Breast epithelium (tissue), 3 donors: ENCODE data around the gene POLA2.

Experiments
- CTCF ChIP-seq, 3 donors: fragments of 450-650 bp; IDR thresholded peaks; one replicate each; pipeline ENCODE4 v1.5.1; 2016 to 2017; ENCODE audit warnings: antibody characterized with exemption in 3 of 3, mild to moderate bottlenecking in 3 of 3, moderate library complexity in 3 of 3
- POLR2A ChIP-seq: fragments of 450-650 bp; IDR thresholded peaks from one replicate; pipeline ENCODE4 v1.6.1; 2016; ENCODE audit warnings: antibody characterized with exemption, mild to moderate bottlenecking, moderate library complexity
- POLR2AphosphoS5 ChIP-seq, 3 donors: sonication (generic); formaldehyde crosslinking; IDR thresholded peaks; one replicate each; pipeline ENCODE4 v1.6.1; 2017; ENCODE audit warnings: antibody characterized with exemption in 3 of 3

GRCh38 chr11:65223011-65223410 is 38.8 kb upstream of the POLA2 start:
- TF ChIP-seq POLR2A, result no peak
- TF ChIP-seq CTCF (IDR thresholded peaks at IDR 0.05), result no peak
- no peak for TF ChIP-seq POLR2AphosphoS5 (IDR thresholded peaks at IDR 0.05)
